IPS DF 4.7 (cell line): ENCODE results near the gene OR2H2.
A peak's percentile ranks its signal among the peaks of the same experiment; 100 is the strongest.

Experiments
- DNase-seq: peaks from one replicate; pipeline ENCODE4 v3.0.0-alpha.2; 2013; ENCODE audit warnings: low spot score; ENCODE audit errors: extremely low read depth

The OR2H2 gene

GRCh38 chr6:29584821-29585220 is at the start of gene OR2H2:
Gene OR2H2, plus strand, starts transcription at chr6:29585121. Its CDS starts 2,824 bp downstream, at chr6:29587945.
- DNase-seq: no peak

DNA sequence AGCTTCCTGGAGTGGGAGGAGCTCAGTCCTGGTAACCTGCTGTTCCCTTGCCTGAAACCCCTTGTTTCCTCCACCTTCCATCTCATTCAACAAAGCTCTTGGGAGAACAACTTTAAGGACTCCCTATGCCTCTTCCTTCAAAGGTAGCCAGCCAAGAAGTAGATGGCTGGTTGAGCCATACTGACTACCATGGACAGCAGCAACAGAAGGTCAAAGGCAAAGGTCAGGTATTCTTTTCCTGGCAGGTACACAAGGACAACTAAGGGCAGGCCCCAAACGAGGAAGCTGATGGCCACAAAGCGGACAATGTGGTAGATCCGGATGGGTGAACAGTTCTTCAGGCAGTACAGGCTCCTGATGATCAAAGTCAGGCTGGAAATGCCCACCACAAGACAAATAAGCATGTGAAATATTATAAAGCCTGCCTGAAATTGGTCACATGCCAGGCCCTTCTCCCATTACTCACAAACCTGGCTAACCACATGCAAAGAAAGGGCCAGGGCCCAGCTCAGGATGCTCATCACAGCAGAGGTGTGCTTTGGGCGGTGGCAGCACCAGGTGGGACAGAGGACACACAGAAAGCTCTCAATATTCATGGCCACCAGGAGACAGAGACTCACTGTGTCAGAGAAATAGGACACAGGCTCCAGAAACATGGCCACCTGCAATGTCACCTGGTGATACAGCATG is 47.1 kb upstream of the OR2H2 start:
- DNase-seq: no peak

DNA sequence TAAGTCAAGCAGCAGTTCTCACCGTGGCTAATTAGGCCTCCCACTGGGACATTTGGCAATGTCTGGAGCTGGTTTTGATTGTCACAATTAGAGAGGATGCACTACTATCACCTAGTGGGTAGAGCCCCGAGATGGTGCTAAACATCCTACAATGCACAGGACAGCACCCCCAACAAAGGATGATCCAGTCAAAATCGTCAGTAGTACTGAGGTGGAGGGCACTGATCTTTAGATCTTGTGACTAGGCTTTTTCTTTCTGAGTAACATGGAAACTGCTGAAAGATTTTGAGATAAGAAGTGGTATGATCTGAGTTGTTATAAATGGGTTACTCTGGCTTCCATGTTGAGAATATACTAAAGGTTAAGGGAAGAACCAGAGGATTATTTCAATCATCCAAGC is 37.3 kb upstream of the OR2H2 start:
- DNase-seq: no peak

DNA sequence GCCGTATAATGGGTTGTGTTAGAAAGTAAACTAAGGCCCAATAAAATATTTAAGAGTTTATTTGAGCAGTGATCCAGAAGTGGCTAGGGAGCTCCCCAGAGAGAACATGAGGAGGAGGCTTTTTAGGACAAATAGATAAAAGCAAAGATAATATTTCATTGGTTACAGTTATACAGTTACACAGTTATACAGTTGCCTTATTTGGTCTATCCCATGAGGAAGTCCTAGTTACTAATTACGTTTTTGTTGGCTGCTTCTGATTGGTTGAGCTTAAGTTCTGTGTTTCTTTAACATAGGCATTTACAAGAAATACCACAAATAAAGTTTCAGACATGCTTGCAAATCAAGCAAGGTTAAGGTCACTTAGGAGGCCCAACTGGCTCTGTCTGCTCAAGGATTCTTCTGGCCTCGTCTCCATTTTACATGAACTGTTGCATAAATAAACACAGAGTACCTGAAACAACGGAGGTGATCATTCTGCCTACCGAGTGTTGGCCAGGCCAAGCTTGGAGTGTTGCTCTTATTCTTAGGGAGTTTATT is 32.3 kb upstream of the OR2H2 start:
- DNase-seq: no peak

- peak; percentile 25 for DNase-seq
These were observed 31.5 kb upstream of the OR2H2 start for GRCh38 chr6:29553268-29554057.

- DNase-seq: no peak
These were observed 30.2 kb upstream of the OR2H2 start for GRCh38 chr6:29554764-29555163.

- DNase-seq: peak; percentile 41
These were observed 27.6 kb upstream of the OR2H2 start for GRCh38 chr6:29557320-29557719.

GRCh38 chr6:29558439-29559079 is 26.4 kb upstream of the OR2H2 start:
- no peak for DNase-seq

- DNase-seq: no peak
These were observed 25.2 kb upstream of the OR2H2 start, which contains the start of gene UBD for GRCh38 chr6:29559524-29560287. Gene UBD, minus strand, starts transcription at chr6:29559732. Its CDS starts 31 bp downstream, at chr6:29559701.

DNA sequence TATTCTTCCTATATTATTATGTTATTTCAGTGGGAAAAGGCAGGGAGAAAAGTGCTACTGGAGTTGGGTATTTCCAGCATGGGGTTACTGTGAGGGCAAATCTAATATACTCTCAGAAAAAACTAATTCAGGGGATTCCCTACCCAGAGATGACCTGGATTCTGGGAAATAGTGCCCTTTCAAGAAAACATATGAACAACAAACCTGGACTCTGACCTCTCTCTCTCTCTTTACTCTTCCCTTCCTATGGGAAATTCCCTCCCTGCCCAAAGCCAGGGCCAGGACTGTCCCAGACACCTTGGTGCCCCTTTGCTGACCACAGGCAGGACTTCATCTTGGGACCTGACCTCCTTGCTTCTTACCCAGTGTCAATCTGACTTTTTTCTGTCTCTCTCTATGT is 23.8 kb upstream of the OR2H2 start:
- DNase-seq: no peak

DNA sequence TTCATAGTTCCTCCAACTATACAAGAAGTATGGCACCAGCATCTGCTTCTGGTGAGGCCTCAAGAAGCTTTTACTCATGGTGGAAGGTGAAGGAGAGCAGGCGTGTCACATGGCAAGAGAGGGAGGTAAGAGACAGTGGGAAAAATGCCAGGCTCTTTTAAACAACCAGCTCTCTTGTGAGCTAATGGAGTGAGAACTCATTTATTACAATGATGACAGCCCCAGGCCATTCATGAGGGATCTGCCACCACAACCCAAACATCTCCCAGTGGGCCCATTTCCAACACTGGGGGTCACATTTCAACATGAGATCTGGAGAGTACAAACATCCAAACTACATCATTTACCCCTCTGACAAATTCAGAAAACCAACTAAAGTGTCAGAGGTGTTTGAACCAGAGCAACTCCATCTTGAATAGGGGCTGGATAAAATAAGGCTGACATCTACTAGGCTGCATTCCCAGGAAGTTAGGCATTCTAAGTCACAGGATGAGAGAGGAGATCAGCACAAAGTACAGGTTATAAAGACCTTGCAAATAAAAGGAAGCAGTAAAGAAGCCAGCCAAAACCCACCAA is 23.2 kb upstream of the OR2H2 start:
- no peak for DNase-seq

GRCh38 chr6:29563435-29563965 is 21.4 kb upstream of the OR2H2 start:
- no peak for DNase-seq

DNA sequence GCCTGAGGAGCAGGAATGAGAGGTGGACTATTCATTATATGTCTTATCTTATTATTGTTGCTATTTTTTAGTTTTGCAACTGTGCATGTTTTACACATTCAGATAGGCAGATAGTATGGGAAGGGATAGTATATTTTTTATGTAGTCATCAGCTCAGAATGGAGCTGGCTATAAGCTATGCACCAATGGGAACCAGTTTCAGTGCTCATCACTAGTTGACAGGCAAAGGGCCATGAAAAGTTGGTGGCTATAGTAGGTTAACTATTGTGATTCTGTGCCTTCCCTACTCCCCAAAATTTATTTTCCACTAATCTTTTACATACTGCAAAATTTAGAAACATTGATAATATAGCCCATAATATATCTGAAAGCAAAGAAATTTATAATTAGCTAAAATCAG is 20.0 kb upstream of the OR2H2 start:
- no peak for DNase-seq

- no peak for DNase-seq
These were observed 18.1 kb upstream of the OR2H2 start for GRCh38 chr6:29566856-29567255.

DNA sequence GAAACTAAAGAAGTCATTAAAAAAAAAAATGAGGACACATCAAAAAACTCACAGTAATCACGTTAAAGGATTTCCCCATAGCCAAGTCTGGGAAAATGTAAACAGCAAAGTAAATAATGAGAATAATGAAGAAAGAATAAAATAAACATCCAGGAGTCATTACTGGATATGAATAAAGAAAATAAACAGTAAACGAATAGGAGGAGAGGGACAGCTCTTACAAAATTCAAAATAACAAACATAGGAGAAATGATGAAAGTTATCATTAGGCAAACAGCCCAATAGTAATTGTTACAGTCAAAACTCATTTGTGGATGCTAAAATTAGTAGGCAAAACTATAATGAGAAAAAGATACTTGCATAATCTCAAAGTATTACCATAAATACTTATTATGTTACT is 17.4 kb upstream of the OR2H2 start:
- DNase-seq: no peak

DNA sequence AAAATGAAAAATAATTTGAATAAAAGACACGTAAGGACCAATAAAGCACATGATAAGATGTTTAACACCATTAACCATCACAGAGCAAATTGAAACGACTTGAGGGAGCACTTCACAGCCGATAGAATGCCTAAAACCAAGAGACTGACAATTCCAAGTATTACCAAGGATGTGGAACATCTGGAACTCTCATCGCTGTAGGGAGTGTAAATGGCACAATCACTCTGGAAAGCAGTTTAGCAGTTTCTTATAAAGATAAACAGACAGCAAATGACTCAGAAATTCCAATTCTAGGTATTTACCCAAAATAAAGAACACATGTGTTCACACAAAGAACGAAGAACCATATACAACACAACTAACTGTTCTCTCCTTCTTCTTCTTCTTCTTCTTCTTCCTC is 16.9 kb upstream of the OR2H2 start:
- no peak for DNase-seq

GRCh38 chr6:29576056-29576455 is 8.9 kb upstream of the OR2H2 start:
- no peak for DNase-seq

DNA sequence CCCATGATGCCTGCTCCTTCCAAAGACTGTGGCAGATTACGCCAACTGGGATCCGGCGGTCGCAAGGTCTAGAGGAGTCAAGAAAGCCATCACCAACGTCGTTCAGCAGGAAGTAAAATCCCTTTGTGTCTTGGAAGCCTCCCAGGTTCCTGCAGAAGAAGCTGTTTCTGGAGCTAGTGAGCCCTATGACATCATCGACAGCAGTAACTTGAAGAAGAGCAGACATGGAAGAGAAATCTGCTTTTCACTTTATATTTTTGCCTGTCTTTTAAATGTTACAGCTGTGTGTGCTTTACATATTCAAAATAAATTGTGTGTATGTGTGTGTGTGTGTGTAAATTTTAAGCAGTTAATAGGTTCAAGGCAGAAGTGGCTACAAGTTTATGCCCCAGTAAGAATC is 7.4 kb upstream of the OR2H2 start:
- DNase-seq: no peak

GRCh38 chr6:29589423-29590048 is 4.6 kb downstream of the OR2H2 start:
- DNase-seq: no peak

DNA sequence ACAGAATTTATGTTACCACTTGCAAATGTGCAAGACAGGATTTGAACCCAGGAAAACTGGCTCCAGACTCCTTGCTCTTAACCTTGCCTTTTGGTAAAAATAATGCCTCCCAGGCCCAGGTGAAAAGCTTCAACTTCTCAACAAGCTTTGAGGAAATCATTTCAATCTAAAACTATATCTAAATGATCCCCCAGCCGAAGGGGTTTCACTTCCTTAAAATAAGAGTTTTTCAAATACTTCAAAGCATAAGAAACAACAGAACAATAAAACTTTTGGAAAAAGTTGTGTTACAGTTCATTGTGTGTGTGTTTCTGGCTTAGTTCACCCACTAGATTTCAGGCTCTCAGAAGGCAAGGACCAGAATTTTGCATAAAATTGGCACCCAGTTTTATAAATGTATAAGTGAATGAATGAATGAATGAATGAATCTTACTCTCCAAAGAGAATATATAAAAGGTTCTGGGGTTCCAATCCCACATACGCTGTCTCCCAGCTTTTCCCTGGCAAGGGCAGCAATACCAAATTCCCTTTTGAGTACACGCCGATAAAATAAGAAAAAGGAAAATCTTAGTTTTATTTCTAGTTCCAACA is 5.4 kb downstream of the OR2H2 start:
- no peak for DNase-seq
